ENCODE measurements around the gene KLRF2. TPM values are rescaled to one million over a fixed set of nuclear protein-coding genes. Genes with fewer than 3 reads are reported as not detected.

KLRF2 gene
- total RNA-seq, 1 donor from 2014 or later: not detected

- H3K27ac ChIP-seq (ENCODE audit: low read depth, low read length): no peak overlapping the region
- no peaks in the 10 kb centered on the region for H3K9me3 ChIP-seq (ENCODE audit: control insufficient read depth in 3 of 3, low read length in 3 of 3)
- H3K4me1 ChIP-seq (ENCODE audit: control insufficient read depth in 3 of 3, insufficient read depth in 3 of 3, low read length in 3 of 3): no peaks in the 10 kb centered on the region
- no peaks in the 10 kb centered on the region for H3K27me3 ChIP-seq (ENCODE audit: control insufficient read depth in 3 of 3, insufficient read depth in 3 of 3, low read length in 3 of 3)
- H3K4me3 ChIP-seq (ENCODE audit: low read length in 3 of 3): no peak overlapping the region
- H3K9ac ChIP-seq (ENCODE audit: low read depth in 1 of 3, low read length in 3 of 3): no peak overlapping the region
- H3K36me3 ChIP-seq (ENCODE audit: control insufficient read depth in 3 of 3, insufficient read depth in 3 of 3, low read length in 3 of 3): no peaks in the 10 kb centered on the region
These were observed 684 bp upstream of the KLRF2 start for GRCh38 chr12:9880532-9881078.

- H3K27me3 ChIP-seq (ENCODE audit: control insufficient read depth in 3 of 3, insufficient read depth in 3 of 3, low read length in 3 of 3): no peaks in the 10 kb centered on the region
- H3K9me3 ChIP-seq (ENCODE audit: control insufficient read depth in 3 of 3, low read length in 3 of 3): no peaks in the 10 kb centered on the region
These were observed 699 bp downstream of the KLRF2 start for GRCh38 chr12:9881988-9882387.

GRCh38 chr12:9883175-9883574 lies 1.9 kb downstream of the KLRF2 start:
- no peak overlapping the region for H3K4me3 ChIP-seq (ENCODE audit: low read length in 3 of 3)
- H3K27me3 ChIP-seq (ENCODE audit: control insufficient read depth in 3 of 3, insufficient read depth in 3 of 3, low read length in 3 of 3): no peaks in the 10 kb centered on the region
- no peaks in the 10 kb centered on the region for H3K9me3 ChIP-seq (ENCODE audit: control insufficient read depth in 3 of 3, low read length in 3 of 3)
- H3K9ac ChIP-seq (ENCODE audit: low read depth in 1 of 3, low read length in 3 of 3): no peak overlapping the region
- H3K36me3 ChIP-seq (ENCODE audit: control insufficient read depth in 3 of 3, insufficient read depth in 3 of 3, low read length in 3 of 3): no peaks in the 10 kb centered on the region
- no peak overlapping the region for H3K27ac ChIP-seq (ENCODE audit: low read depth, low read length)
- no peaks in the 10 kb centered on the region for H3K4me1 ChIP-seq (ENCODE audit: control insufficient read depth in 3 of 3, insufficient read depth in 3 of 3, low read length in 3 of 3)

More at GRCh38 chr12:9881988-9882387, 699 bp downstream of the KLRF2 start:
- H3K36me3 ChIP-seq (ENCODE audit: control insufficient read depth in 3 of 3, insufficient read depth in 3 of 3, low read length in 3 of 3): no peaks in the 10 kb centered on the region
- no peak overlapping the region for H3K27ac ChIP-seq (ENCODE audit: low read depth, low read length)
- H3K4me1 ChIP-seq (ENCODE audit: control insufficient read depth in 3 of 3, insufficient read depth in 3 of 3, low read length in 3 of 3): no peaks in the 10 kb centered on the region
- H3K9ac ChIP-seq (ENCODE audit: low read depth in 1 of 3, low read length in 3 of 3): no peak overlapping the region
- H3K4me3 ChIP-seq (ENCODE audit: low read length in 3 of 3): no peak overlapping the region

- Histone ChIP-seq H3K4me1 (ENCODE audit: control insufficient read depth in 3 of 3, insufficient read depth in 3 of 3, low read length in 3 of 3) (no peaks in the 10 kb centered on the region), H3K27ac (ENCODE audit: low read depth, low read length) (no peak overlapping the region), H3K9ac (ENCODE audit: low read depth in 1 of 3, low read length in 3 of 3) (no peak overlapping the region), H3K36me3 (ENCODE audit: control insufficient read depth in 3 of 3, insufficient read depth in 3 of 3, low read length in 3 of 3) (no peaks in the 10 kb centered on the region), H3K27me3 (ENCODE audit: control insufficient read depth in 3 of 3, insufficient read depth in 3 of 3, low read length in 3 of 3) (no peaks in the 10 kb centered on the region), H3K4me3 (ENCODE audit: low read length in 3 of 3) (no peak overlapping the region), H3K9me3 (ENCODE audit: control insufficient read depth in 3 of 3, low read length in 3 of 3) (no peaks in the 10 kb centered on the region)
These were observed 7.5 kb downstream of the KLRF2 start for GRCh38 chr12:9888665-9889273.

GRCh38 chr12:9895215-9895971 lies 14.1 kb downstream of the KLRF2 start:
- H3K36me3 ChIP-seq (ENCODE audit: control insufficient read depth in 3 of 3, insufficient read depth in 3 of 3, low read length in 3 of 3): no peaks in the 10 kb centered on the region
- no peak overlapping the region for H3K9ac ChIP-seq (ENCODE audit: low read depth in 1 of 3, low read length in 3 of 3)
- no peak overlapping the region for H3K4me3 ChIP-seq (ENCODE audit: low read length in 3 of 3)
- no peaks in the 10 kb centered on the region for H3K27me3 ChIP-seq (ENCODE audit: control insufficient read depth in 3 of 3, insufficient read depth in 3 of 3, low read length in 3 of 3)
- no peaks in the 10 kb centered on the region for H3K4me1 ChIP-seq (ENCODE audit: control insufficient read depth in 3 of 3, insufficient read depth in 3 of 3, low read length in 3 of 3)
- H3K9me3 ChIP-seq (ENCODE audit: control insufficient read depth in 3 of 3, low read length in 3 of 3): no peaks in the 10 kb centered on the region
- H3K27ac ChIP-seq (ENCODE audit: low read depth, low read length): no peak overlapping the region

GRCh38 chr12:9897535-9897934 lies 16.2 kb downstream of the KLRF2 start:
- no peak overlapping the region for H3K4me3 ChIP-seq (ENCODE audit: low read length in 3 of 3)
- H3K27ac ChIP-seq (ENCODE audit: low read depth, low read length): no peak overlapping the region
- no peaks in the 10 kb centered on the region for H3K27me3 ChIP-seq (ENCODE audit: control insufficient read depth in 3 of 3, insufficient read depth in 3 of 3, low read length in 3 of 3)
- no peaks in the 10 kb centered on the region for H3K9me3 ChIP-seq (ENCODE audit: control insufficient read depth in 3 of 3, low read length in 3 of 3)
- H3K36me3 ChIP-seq (ENCODE audit: control insufficient read depth in 3 of 3, insufficient read depth in 3 of 3, low read length in 3 of 3): no peaks in the 10 kb centered on the region
- H3K4me1 ChIP-seq (ENCODE audit: control insufficient read depth in 3 of 3, insufficient read depth in 3 of 3, low read length in 3 of 3): no peaks in the 10 kb centered on the region
- no peak overlapping the region for H3K9ac ChIP-seq (ENCODE audit: low read depth in 1 of 3, low read length in 3 of 3)

- peaks cover 0 to 4% (median 0%) of the 10 kb centered on the region in 3 donors for H3K9me3 ChIP-seq (ENCODE audit: control insufficient read depth in 3 of 3, low read length in 3 of 3)
- H3K36me3 ChIP-seq (ENCODE audit: control insufficient read depth in 3 of 3, insufficient read depth in 3 of 3, low read length in 3 of 3): no peaks in the 10 kb centered on the region
- no peak overlapping the region for H3K4me3 ChIP-seq (ENCODE audit: low read length in 3 of 3)
- no peak overlapping the region for H3K9ac ChIP-seq (ENCODE audit: low read depth in 1 of 3, low read length in 3 of 3)
- H3K27me3 ChIP-seq (ENCODE audit: control insufficient read depth in 3 of 3, insufficient read depth in 3 of 3, low read length in 3 of 3): no peaks in the 10 kb centered on the region
- no peaks in the 10 kb centered on the region for H3K4me1 ChIP-seq (ENCODE audit: control insufficient read depth in 3 of 3, insufficient read depth in 3 of 3, low read length in 3 of 3)
- no peak overlapping the region for H3K27ac ChIP-seq (ENCODE audit: low read depth, low read length)
These were observed 17.9 kb downstream of the KLRF2 start for GRCh38 chr12:9899209-9899608.

GRCh38 chr12:9900930-9901329 lies 19.6 kb downstream of the KLRF2 start:
- H3K27ac ChIP-seq (ENCODE audit: low read depth, low read length): no peak overlapping the region

GRCh38 chr12:9902539-9903228 lies 21.4 kb downstream of the KLRF2 start:
- Histone ChIP-seq H3K4me3 (ENCODE audit: low read length in 3 of 3) (no peak overlapping the region), H3K9me3 (ENCODE audit: control insufficient read depth in 3 of 3, low read length in 3 of 3) (peaks cover 0 to 4% (median 0%) of the 10 kb centered on the region in 3 donors), H3K36me3 (ENCODE audit: control insufficient read depth in 3 of 3, insufficient read depth in 3 of 3, low read length in 3 of 3) (no peaks in the 10 kb centered on the region), H3K27ac (ENCODE audit: low read depth, low read length) (no peak overlapping the region), H3K4me1 (ENCODE audit: control insufficient read depth in 3 of 3, insufficient read depth in 3 of 3, low read length in 3 of 3) (no peaks in the 10 kb centered on the region), H3K27me3 (ENCODE audit: control insufficient read depth in 3 of 3, insufficient read depth in 3 of 3, low read length in 3 of 3) (no peaks in the 10 kb centered on the region), H3K9ac (ENCODE audit: low read depth in 1 of 3, low read length in 3 of 3) (no peak overlapping the region)

More at GRCh38 chr12:9900930-9901329, 19.6 kb downstream of the KLRF2 start:
- no peaks in the 10 kb centered on the region for H3K27me3 ChIP-seq (ENCODE audit: control insufficient read depth in 3 of 3, insufficient read depth in 3 of 3, low read length in 3 of 3)
- no peaks in the 10 kb centered on the region for H3K36me3 ChIP-seq (ENCODE audit: control insufficient read depth in 3 of 3, insufficient read depth in 3 of 3, low read length in 3 of 3)
- H3K4me3 ChIP-seq (ENCODE audit: low read length in 3 of 3): no peak overlapping the region
- H3K9me3 ChIP-seq (ENCODE audit: control insufficient read depth in 3 of 3, low read length in 3 of 3): peaks cover 0 to 4% (median 0%) of the 10 kb centered on the region in 3 donors
- no peak overlapping the region for H3K9ac ChIP-seq (ENCODE audit: low read depth in 1 of 3, low read length in 3 of 3)
- H3K4me1 ChIP-seq (ENCODE audit: control insufficient read depth in 3 of 3, insufficient read depth in 3 of 3, low read length in 3 of 3): no peaks in the 10 kb centered on the region

- Histone ChIP-seq H3K27me3 (ENCODE audit: control insufficient read depth in 3 of 3, insufficient read depth in 3 of 3, low read length in 3 of 3) (no peaks in the 10 kb centered on the region), H3K9me3 (ENCODE audit: control insufficient read depth in 3 of 3, low read length in 3 of 3) (peaks cover 3 to 6% (median 6%) of the 10 kb centered on the region in 3 donors), H3K9ac (ENCODE audit: low read depth in 1 of 3, low read length in 3 of 3) (no peak overlapping the region), H3K36me3 (ENCODE audit: control insufficient read depth in 3 of 3, insufficient read depth in 3 of 3, low read length in 3 of 3) (no peaks in the 10 kb centered on the region), H3K4me3 (ENCODE audit: low read length in 3 of 3) (no peak overlapping the region), H3K27ac (ENCODE audit: low read depth, low read length) (no peak overlapping the region), H3K4me1 (ENCODE audit: control insufficient read depth in 3 of 3, insufficient read depth in 3 of 3, low read length in 3 of 3) (no peaks in the 10 kb centered on the region)
These were observed 25.6 kb downstream of the KLRF2 start for GRCh38 chr12:9906873-9907272.
